ENCODE data around the gene GLRX.

The GLRX gene

GRCh38 chr5:95808686-95809413 is 13.7 kb downstream of the GLRX start:
- DNase-seq (ENCODE audit: low spot score) = peak; percentile 58

- DNase-seq (ENCODE audit: low spot score) = no peak
Measured at GRCh38 chr5:95808013-95808685, 14.4 kb downstream of the GLRX start.

GRCh38 chr5:95806687-95807086 is 15.8 kb downstream of the GLRX start:
- no peak for DNase-seq (ENCODE audit: low spot score)

- no peak for DNase-seq (ENCODE audit: low spot score)
Measured at GRCh38 chr5:95804736-95805539, 17.6 kb downstream of the GLRX start.

- no peak for DNase-seq (ENCODE audit: low spot score)
Measured at GRCh38 chr5:95803271-95804148, 19.0 kb downstream of the GLRX start.

- DNase-seq (ENCODE audit: low spot score) = no peak
Measured at GRCh38 chr5:95801961-95802360, 20.6 kb downstream of the GLRX start.

GRCh38 chr5:95801532-95801931 is 21.0 kb downstream of the GLRX start:
- DNase-seq (ENCODE audit: low spot score) = no peak

- DNase-seq (ENCODE audit: low spot score) = no peak
Measured at GRCh38 chr5:95800553-95800952, 22.0 kb downstream of the GLRX start.

GRCh38 chr5:95799191-95799835 is 23.2 kb downstream of the GLRX start:
- DNase-seq (ENCODE audit: low spot score) = no peak

GRCh38 chr5:95798545-95798944 is 24.0 kb downstream of the GLRX start:
- DNase-seq (ENCODE audit: low spot score) = no peak

- no peak for DNase-seq (ENCODE audit: low spot score)
Measured at GRCh38 chr5:95798048-95798447, 24.5 kb downstream of the GLRX start.

GRCh38 chr5:95797301-95797700 is 25.2 kb downstream of the GLRX start:
- DNase-seq (ENCODE audit: low spot score) = no peak

GRCh38 chr5:95794070-95794516 is 28.4 kb downstream of the GLRX start:
- DNase-seq (ENCODE audit: low spot score) = peak; percentile 14

- no peak for DNase-seq (ENCODE audit: low spot score)
Measured at GRCh38 chr5:95791751-95792150, 30.8 kb downstream of the GLRX start.

- no peak for DNase-seq (ENCODE audit: low spot score)
Measured at GRCh38 chr5:95788493-95788892, 34.0 kb downstream of the GLRX start.

- DNase-seq (ENCODE audit: low spot score) = no peak
Measured at GRCh38 chr5:95786821-95787418, 35.6 kb downstream of the GLRX start.

GRCh38 chr5:95784514-95785302 is 37.8 kb downstream of the GLRX start:
- no peak for DNase-seq (ENCODE audit: low spot score)

- no peak for DNase-seq (ENCODE audit: low spot score)
Measured at GRCh38 chr5:95783661-95784060, 38.9 kb downstream of the GLRX start.

GRCh38 chr5:95782181-95782580 is 40.3 kb downstream of the GLRX start:
- DNase-seq (ENCODE audit: low spot score) = no peak

- DNase-seq (ENCODE audit: low spot score) = peak; percentile 81
Measured at GRCh38 chr5:95781101-95781583, 41.4 kb downstream of the GLRX start.

Data from AG08395 (cell line).